MM.1S (cell line): ENCODE measurements around the gene C16orf46.

ENCODE experiments used
- DNase-seq: peaks from one replicate; pipeline ENCODE4 v3.0.0-alpha.2; 2015
- H2AFZ ChIP-seq: fragments of 300-600 bp; sonication (generic); 2 replicates; pipeline ENCODE4 v1.6.0; 2016; ENCODE audit warnings: antibody characterized with exemption, low read length
- H3F3A ChIP-seq: fragments of 300-600 bp; sonication (generic); 2 replicates; pipeline ENCODE4 v1.6.1; 2016; ENCODE audit warnings: mild to moderate bottlenecking, antibody characterized with exemption, low read length, moderate library complexity, mixed read lengths; ENCODE audit not compliant: insufficient read depth
- H3K27ac ChIP-seq: fragments of 300-600 bp; sonication (generic); 2 replicates; pipeline ENCODE4 v1.5.1; 2016; ENCODE audit warnings: mild to moderate bottlenecking, low read length
- H3K27me3 ChIP-seq: fragments of 300-600 bp; sonication (generic); replicated peaks from 2 replicates; pipeline ENCODE4 v1.6.0; 2016; ENCODE audit warnings: low read length; ENCODE audit not compliant: insufficient read depth
- H3K36me3 ChIP-seq: fragments of 300-600 bp; sonication (generic); replicated peaks from 2 replicates; pipeline ENCODE4 v1.6.1; 2016; ENCODE audit warnings: mild to moderate bottlenecking, low read length, mixed read lengths; ENCODE audit not compliant: insufficient read depth
- H3K4me1 ChIP-seq: fragments of 300-600 bp; sonication (generic); 2 replicates; pipeline ENCODE4 v1.6.1; 2016; ENCODE audit warnings: low read length, mixed read lengths
- H3K4me2 ChIP-seq: fragments of 300-600 bp; sonication (generic); 2 replicates; pipeline ENCODE4 v1.6.0; 2016; ENCODE audit warnings: low read depth, low read length
- H3K4me3 ChIP-seq: fragments of 300-600 bp; sonication (generic); 2 replicates; pipeline ENCODE4 v1.5.1; 2016; ENCODE audit warnings: low read length, mixed read lengths
- H3K79me2 ChIP-seq: fragments of 300-600 bp; sonication (generic); 2 replicates; pipeline ENCODE4 v1.6.1; 2016; ENCODE audit warnings: mixed run types, low read length, mixed read lengths
- H3K9ac ChIP-seq: fragments of 300-600 bp; sonication (generic); 2 replicates; pipeline ENCODE4 v1.6.1; 2016; ENCODE audit warnings: low read length, mixed read lengths
- H3K9me2 ChIP-seq: fragments of 300-600 bp; sonication (generic); replicated peaks from 2 replicates; pipeline ENCODE4 v1.6.1; 2016; ENCODE audit warnings: mild to moderate bottlenecking, low read length, mixed read lengths; ENCODE audit not compliant: insufficient read depth
- H3K9me3 ChIP-seq: fragments of 300-600 bp; sonication (generic); replicated peaks from 2 replicates; pipeline ENCODE4 v1.6.1; 2016; ENCODE audit warnings: mild to moderate bottlenecking, low read length, mixed read lengths; ENCODE audit not compliant: insufficient read depth
- H4K20me1 ChIP-seq: fragments of 300-600 bp; sonication (generic); 2 replicates; pipeline ENCODE4 v1.6.1; 2016; ENCODE audit warnings: mild to moderate bottlenecking, low read length, moderate library complexity, mixed read lengths; ENCODE audit not compliant: insufficient read depth
- CTCF ChIP-seq: fragments of 300-600 bp; sonication (generic); IDR thresholded peaks from 2 replicates; pipeline ENCODE4 v1.5.1; 2016; ENCODE audit warnings: antibody characterized with exemption, low read length, mixed read lengths
- EZH2 ChIP-seq: fragments of 300-600 bp; sonication (generic); optimal IDR thresholded peaks from 2 replicates; pipeline ENCODE3; 2017; ENCODE audit warnings: low read depth, mild to moderate bottlenecking, antibody characterized with exemption, low read length, mixed read lengths
- EZH2phosphoT487 ChIP-seq: fragments of 300-600 bp; sonication (generic); IDR thresholded peaks from 2 replicates; pipeline ENCODE4 v1.6.1; 2018; ENCODE audit warnings: antibody characterized with exemption, low read length

Gene C16orf46

GRCh38 chr16:81088836-81089235, 11.8 kb upstream of the C16orf46 start:
- no peak overlapping the region for H3K4me2 ChIP-seq
- TF ChIP-seq EZH2phosphoT487 (no peak), CTCF (no peak), EZH2 (no peak)
- no peak overlapping the region for H3K9ac ChIP-seq
- no peak overlapping the region for H3K4me3 ChIP-seq
- H3K9me2 ChIP-seq: no peaks in the 10 kb centered on the region
- no peak overlapping the region for H3K27ac ChIP-seq
- H3K9me3 ChIP-seq: no peaks in the 10 kb centered on the region
- no peaks in the 10 kb centered on the region for H3K27me3 ChIP-seq
- H4K20me1 ChIP-seq: no peaks in the 10 kb centered on the region
- H2AFZ ChIP-seq: no peak overlapping the region
- no peaks in the 10 kb centered on the region for H3K36me3 ChIP-seq
- no peaks in the 10 kb centered on the region for H3F3A ChIP-seq
- no peaks in the 10 kb centered on the region for H3K79me2 ChIP-seq
- no peak for DNase-seq
- H3K4me1 ChIP-seq: no peaks in the 10 kb centered on the region

GRCh38 chr16:81081014-81081413, 4.0 kb upstream of the C16orf46 start:
- H3K4me1 ChIP-seq: no peaks in the 10 kb centered on the region
- H3K9me3 ChIP-seq: no peaks in the 10 kb centered on the region
- H3K4me3 ChIP-seq: no peak overlapping the region
- no peaks in the 10 kb centered on the region for H4K20me1 ChIP-seq
- no peaks in the 10 kb centered on the region for H3K36me3 ChIP-seq
- H3K79me2 ChIP-seq: no peaks in the 10 kb centered on the region
- no peak overlapping the region for H2AFZ ChIP-seq
- no peak for TF ChIP-seq CTCF
- H3K9ac ChIP-seq: no peak overlapping the region
- no peak for DNase-seq
- H3K9me2 ChIP-seq: no peaks in the 10 kb centered on the region
- H3F3A ChIP-seq: no peaks in the 10 kb centered on the region
- H3K4me2 ChIP-seq: no peak overlapping the region
- no peaks in the 10 kb centered on the region for H3K27me3 ChIP-seq
- H3K27ac ChIP-seq: no peak overlapping the region

GRCh38 chr16:81080233-81080632, 3.2 kb upstream of the C16orf46 start:
- H3K4me1 ChIP-seq: no peaks in the 10 kb centered on the region
- H3K36me3 ChIP-seq: no peaks in the 10 kb centered on the region
- no peak for DNase-seq
- H3K4me2 ChIP-seq: no peak overlapping the region
- no peak overlapping the region for H3K4me3 ChIP-seq
- no peak overlapping the region for H3K9ac ChIP-seq
- H3K27me3 ChIP-seq: no peaks in the 10 kb centered on the region
- no peak overlapping the region for H2AFZ ChIP-seq
- no peak for TF ChIP-seq EZH2
- no peak for TF ChIP-seq CTCF
- no peak for TF ChIP-seq EZH2phosphoT487
- no peaks in the 10 kb centered on the region for H3K79me2 ChIP-seq
- H3F3A ChIP-seq: no peaks in the 10 kb centered on the region
- H3K9me3 ChIP-seq: no peaks in the 10 kb centered on the region
- H4K20me1 ChIP-seq: no peaks in the 10 kb centered on the region
- no peak overlapping the region for H3K27ac ChIP-seq
- H3K9me2 ChIP-seq: no peaks in the 10 kb centered on the region
